GM21786 (cell line): ENCODE measurements around the gene IMPDH1.
A peak's percentile ranks its signal among the peaks of the same experiment; 100 is the strongest.

Experiments
- ATAC-seq: cut with Tn5 transposase; IDR thresholded peaks from one replicate; pipeline ENCODE4 v1.9.1; 2021; ENCODE audit not compliant: unreplicated experiment

The IMPDH1 gene

GRCh38 chr7:128363261-128363721 lies 46.5 kb downstream of the IMPDH1 start:
- ATAC-seq, result no peak

GRCh38 chr7:128362670-128363069 lies 47.1 kb downstream of the IMPDH1 start:
- ATAC-seq, result no peak

GRCh38 chr7:128361411-128362379 lies 48.1 kb downstream of the IMPDH1 start, which contains the start of gene PRRT4:
TSS of gene PRRT4 (minus strand) at chr7:128361690.
- no peak for ATAC-seq

GRCh38 chr7:128360359-128360678 lies 49.5 kb downstream of the IMPDH1 start:
- no peak for ATAC-seq

DNA sequence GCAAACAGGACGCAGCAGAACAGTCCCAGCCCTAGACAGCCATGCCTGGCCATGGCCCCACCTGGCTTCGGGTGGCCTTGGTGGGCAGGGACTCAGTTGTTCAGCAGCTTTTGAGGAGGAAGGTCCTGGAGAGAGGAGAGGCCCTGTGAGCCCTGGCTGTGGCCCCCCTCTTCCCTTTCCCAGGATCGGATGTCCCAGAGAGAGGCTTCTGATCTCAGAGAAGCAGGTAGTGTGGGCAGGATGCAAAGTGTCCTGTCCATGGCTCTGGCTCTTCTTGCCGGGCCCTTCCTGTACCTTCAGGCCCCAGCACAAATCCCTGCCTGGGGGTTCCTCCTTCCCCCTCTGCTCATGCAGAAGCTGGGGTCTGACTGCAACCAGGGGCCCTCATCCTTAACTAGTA lies 49.8 kb downstream of the IMPDH1 start:
- no peak for ATAC-seq

GRCh38 chr7:128359336-128359735 lies 50.4 kb downstream of the IMPDH1 start:
- ATAC-seq, result no peak

DNA sequence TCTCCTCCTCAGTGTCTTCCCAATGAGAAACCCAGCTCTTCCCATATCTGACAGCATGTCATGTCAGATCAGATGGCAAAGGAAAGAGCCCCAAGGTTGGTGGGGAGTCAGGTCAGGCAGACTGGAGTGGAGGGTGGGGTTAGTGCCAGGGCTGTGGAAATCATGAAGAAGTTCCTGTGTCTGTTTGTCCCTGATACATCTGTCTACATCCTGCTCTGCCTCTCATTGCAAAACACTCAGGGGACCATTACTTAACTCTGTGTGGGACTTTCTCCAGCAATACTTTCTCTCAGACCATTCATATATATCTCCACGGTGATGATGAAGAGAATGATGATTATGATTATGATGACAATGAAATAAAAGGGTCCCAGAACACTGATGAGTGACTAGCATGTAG lies 51.5 kb downstream of the IMPDH1 start:
- no peak for ATAC-seq

- ATAC-seq, result no peak
These were observed 52.6 kb downstream of the IMPDH1 start for GRCh38 chr7:128357217-128357613.

DNA sequence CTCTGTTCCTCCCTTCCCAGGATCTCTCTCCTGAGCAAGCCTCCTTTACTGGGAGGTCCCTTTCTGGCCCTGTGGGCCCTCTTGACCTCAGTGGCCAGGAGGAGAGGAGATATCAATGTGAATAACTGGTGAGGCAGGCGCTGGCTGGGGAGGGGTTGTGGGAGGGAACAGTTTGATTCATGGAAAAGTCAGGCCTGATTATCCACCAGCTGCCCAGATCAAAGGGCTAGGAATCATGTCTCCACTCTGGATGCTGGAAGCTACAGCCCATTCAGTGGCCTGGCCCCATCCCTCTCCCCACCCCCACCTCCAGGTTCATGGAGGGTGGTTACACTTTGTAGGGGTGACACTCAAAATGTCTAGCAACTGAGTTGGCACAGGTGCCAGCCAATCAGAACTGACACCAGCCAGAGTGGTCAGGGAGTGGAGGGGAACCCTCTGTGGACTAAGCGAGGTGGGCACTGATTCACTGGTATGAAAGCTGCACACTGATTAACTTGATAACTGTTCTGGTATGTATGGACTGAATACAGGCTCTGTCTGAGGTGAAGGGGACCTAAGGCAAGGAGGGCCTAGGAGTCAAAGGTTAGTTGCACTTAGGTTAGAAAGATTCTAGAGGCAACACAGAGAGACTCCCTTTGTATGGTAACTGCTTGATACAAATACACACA lies 53.1 kb downstream of the IMPDH1 start:
- no peak for ATAC-seq

DNA sequence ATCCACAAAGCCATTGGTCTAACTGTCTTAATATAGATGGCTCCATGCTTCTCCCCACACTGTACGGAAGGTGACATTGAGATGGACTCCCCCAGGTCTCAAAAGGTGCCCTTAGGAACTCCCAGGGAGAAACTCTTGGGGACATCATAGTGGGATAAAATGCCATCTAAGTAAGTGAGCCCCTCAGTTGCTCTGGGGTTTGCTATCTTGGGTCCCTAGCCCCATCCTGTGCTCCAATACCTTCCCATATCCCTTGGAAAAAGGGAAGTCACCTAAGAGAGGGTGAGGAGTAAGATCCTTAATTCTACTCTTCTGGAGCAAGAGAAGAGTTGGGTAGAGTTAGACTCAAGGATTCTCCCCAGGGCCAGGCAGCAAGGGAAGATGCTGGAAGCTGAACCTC lies 56.2 kb downstream of the IMPDH1 start:
- no peak for ATAC-seq

- no peak for ATAC-seq
These were observed 56.6 kb downstream of the IMPDH1 start for GRCh38 chr7:128353189-128353588.

GRCh38 chr7:128352636-128353035 lies 57.1 kb downstream of the IMPDH1 start:
- ATAC-seq, result no peak

DNA sequence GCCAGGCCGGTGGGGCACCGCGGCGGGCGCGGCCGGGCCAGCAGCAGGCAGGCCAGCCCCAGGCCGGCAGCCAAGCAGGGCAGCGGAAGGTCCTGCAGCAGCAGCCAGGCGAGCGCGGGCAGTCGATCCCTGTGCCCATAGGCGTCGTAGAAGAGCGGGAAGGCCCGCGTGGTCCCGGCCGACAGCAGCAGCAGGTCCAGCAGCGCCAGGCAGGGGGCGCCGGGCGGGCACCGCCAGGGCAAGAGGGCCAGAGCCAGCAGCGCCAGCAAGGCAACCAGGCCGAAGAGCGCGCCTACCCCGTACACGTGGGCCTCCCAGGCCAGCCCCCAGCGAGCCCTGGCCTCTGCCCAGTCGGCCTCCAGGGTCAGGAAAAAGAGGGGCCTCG lies 57.6 kb downstream of the IMPDH1 start:
- ATAC-seq, result no peak

DNA sequence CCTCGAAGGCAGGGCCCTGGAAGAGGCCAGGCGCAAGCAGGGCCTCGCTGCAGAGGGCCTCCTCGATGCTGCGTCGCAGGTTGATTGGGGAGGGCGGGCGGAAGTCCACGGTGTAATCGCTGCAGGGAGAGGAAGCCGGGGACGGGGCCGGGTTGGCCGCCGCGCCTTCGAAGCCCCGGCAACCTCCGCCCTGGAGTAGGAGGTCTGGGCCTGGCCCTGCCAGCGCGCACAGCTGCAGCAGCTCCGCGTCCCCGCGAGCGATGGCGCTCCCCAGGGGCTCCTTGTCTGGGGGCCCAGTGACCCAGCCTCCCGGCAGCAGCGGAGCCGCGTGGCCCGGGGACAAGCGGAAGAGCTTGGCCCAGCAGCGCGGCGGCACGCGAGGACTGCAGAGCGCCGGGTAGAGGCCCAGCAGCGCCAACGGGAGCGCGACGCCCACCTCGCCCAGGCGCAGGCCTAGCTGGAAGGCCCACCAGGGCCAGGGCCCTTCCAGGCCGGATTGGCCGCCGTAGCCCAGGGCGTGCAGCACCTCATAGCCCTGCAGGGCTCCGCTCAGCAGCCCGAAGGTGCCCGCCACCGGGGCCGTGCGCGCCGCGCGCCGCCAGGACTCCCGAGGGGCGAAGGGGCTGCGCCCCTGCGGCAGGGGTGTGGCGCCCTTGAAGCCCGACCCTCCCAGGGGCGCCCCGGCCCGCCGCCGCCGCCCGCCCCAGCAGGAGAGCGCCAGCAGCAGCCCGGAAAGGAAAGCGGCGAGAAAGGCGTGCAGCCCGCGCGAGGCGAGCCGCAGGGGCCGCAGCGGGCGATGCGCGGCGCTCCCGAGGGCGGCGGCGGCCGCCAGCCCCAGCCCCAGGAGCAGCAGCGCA lies 58.3 kb downstream of the IMPDH1 start:
- ATAC-seq, result no peak

GRCh38 chr7:128350708-128351295 lies 59.0 kb downstream of the IMPDH1 start:
- no peak for ATAC-seq

DNA sequence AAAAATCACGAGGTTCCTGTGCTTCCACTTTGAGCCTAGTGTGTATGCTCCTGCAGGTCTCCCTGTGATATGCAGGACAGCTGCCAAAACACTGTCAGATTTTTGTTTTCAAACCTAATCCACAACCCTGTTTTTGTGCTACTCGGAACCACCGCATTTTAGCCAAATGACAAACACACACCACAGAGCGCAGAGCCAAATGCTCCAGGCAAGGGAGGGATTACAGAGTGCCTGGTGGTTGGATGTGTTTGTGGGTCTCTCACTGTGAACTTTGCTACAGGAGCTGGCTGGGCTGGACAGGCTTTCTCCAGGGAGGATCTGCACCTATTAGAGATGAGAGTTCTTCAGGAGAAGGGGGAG lies 60.3 kb downstream of the IMPDH1 start:
- no peak for ATAC-seq

DNA sequence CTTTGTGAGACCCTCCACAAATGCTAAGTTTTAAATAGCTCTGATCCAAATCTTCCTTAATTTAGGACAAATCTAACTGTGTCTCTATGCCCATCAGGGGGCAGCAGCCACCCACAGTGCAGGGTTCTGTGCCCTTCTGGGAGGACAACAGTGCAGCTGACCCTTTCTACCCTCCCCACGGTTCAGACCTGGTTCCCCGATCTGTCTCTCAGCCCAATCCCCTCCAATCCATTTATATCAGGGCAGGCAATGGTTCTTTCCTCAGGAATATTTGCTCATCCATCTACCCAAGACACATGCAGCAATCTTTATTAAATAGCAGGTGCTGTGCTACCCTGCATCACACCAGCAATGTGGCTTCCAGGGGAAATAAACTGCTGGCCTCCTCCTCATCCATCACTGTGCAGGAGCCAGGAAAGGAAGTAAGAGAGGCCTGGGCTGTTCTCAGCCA lies 62.1 kb downstream of the IMPDH1 start:
- ATAC-seq, result no peak

- no peak for ATAC-seq
These were observed 65.4 kb downstream of the IMPDH1 start for GRCh38 chr7:128344431-128344774.

DNA sequence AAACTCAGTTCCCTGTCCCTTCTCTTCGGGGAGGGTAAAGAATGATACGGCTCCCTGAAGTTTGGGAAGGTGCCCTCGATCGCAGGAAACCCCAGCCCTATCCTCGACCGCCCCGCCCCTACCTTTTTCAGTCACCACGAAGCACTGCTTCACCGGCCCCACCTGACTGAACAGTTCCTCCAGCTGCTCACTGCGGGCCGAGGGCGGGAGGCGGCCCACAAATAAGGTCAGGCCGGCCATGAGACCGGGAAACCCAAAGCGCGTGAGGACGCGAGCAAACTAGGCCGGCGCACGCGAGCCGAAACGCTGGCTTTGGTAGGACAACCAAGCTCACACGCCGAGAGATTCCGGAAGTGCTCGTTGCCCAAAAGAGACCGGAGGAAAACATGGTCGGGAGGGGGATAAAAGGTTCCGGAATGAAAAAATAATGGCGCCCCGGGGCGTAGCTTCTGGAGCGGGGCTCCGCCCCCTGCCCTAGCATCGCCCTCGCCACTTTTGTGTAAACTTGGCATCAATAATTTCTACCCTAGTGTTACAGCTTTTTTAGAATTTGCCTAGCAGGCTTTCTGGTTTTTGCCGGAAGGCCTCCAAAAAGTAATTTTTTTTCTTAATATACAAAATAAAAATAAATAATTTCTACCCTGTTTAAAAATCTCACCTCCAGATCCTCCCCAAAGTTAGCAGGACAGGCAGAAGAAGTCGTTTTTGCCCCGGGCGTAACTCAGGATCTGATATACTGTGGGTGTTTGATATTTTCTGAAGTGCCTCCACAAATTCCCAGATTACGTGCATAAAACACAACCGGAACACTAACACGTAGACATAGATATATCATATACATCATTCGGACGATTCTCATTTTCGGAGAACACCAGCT lies 66.0 kb downstream of the IMPDH1 start, which contains the start of gene RBM28:
RBM28 (minus strand) TSS at position 355 of the 877 bp plus-strand sequence; CDS start at position 240, 115 bp downstream.
- ATAC-seq, result peak; percentile 94
